ENCODE measurements around the gene AGMAT.

The AGMAT gene, protein sequence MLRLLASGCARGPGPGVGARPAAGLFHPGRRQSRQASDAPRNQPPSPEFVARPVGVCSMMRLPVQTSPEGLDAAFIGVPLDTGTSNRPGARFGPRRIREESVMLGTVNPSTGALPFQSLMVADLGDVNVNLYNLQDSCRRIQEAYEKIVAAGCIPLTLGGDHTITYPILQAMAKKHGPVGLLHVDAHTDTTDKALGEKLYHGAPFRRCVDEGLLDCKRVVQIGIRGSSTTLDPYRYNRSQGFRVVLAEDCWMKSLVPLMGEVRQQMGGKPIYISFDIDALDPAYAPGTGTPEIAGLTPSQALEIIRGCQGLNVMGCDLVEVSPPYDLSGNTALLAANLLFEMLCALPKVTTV

DNA sequence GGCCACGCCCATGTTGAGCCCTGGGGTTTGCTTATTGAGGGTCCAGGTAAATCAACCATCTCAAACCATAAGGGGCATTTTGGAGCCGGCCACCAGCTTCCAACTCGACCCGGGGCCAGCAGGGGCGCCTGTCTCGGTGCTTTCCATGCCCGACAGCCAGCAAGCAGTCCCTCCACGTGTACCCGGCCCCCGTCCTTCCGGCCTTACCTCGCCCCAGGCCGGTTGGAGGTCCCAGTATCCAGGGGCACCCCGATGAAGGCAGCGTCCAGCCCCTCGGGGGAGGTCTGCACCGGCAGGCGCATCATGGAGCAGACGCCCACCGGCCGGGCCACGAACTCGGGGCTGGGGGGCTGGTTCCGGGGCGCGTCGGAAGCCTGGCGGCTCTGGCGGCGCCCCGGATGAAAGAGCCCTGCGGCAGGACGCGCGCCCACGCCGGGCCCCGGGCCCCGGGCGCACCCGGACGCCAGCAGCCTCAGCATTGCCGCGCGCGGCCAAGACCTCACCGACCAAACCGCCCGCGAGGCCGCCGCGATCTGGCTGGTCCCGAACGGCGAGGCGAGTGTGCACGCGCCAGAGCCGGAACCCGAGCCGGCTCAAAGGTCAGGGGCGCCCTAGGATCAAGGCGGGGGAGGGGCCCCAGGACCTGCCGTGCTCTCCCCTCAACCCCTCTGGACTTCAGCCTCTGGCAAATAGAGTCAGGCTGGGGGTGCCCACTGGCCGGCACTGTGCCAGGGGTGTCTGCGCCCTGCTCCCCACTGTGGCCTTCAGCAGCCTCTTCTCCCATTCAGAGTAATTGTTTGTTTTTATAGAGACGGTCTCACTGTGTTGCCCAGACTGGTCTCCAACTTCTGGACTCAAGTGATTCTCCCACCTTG lies at the start of gene AGMAT:
AGMAT (minus strand) TSS at position 563 of the 875 bp plus-strand sequence; CDS start at position 479, 84 bp downstream.
- H3K4me3 ChIP-seq (ENCODE audit: low read depth, low read length), result peak within 1 kb of the TSS; percentile 45

- no peak overlapping the region for H3K4me3 ChIP-seq (ENCODE audit: low read depth, low read length)
Observed at GRCh38 chr1:15633756-15634420, 49.0 kb upstream of the AGMAT start.

DNA sequence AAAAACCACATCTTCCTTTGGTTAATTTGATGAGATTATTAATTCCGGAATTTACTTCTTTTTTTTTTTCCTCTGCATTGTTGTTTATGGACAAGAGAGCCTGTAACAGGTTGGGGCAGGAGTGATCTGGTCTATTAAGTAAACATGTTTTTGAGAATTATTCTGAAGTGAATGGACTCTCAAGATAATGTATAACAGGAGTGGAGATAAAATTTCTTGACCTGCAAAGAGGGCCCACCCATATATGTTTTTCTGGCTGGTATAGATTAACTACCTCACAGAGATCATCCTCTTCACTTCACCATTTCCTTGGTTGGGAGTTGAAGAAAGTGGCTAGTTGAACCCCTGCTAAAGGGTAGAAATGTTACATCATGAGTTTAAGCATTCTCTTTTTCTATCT lies 43.2 kb upstream of the AGMAT start:
- H3K4me3 ChIP-seq (ENCODE audit: low read depth, low read length), result no peak overlapping the region

DNA sequence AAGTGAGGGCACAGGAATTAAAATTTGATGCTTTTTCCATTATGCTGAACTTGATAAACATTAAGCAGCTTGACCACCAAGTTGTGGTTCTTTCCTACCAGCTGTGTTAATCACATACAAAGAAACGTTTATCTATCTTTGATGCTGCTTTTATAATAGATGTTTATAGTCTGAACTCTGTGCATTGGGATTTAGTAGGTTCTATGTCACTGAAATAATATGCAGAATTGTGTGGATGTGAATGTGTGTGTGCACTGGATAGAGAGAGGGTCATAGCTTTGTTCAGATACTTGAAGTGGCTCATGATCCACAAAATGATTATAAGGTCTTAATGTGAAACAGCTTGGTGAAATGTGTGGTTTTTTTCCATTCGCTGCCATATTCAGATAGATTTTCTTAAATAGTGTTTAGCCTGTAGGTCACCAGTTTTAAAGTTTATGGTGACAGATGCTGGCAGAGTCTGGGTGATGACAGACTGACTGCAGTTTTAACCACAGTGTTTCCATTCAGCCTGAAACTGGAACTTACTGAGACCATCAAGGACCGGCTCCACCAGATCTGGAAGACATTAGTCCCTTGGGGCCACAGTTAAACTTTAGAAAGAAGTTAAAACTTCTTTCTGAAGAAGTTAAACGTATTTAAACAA lies 42.6 kb upstream of the AGMAT start:
- no peak overlapping the region for H3K4me3 ChIP-seq (ENCODE audit: low read depth, low read length)

- H3K4me3 ChIP-seq (ENCODE audit: low read depth, low read length), result no peak overlapping the region
Observed at GRCh38 chr1:15626269-15626950, 41.6 kb upstream of the AGMAT start.

DNA sequence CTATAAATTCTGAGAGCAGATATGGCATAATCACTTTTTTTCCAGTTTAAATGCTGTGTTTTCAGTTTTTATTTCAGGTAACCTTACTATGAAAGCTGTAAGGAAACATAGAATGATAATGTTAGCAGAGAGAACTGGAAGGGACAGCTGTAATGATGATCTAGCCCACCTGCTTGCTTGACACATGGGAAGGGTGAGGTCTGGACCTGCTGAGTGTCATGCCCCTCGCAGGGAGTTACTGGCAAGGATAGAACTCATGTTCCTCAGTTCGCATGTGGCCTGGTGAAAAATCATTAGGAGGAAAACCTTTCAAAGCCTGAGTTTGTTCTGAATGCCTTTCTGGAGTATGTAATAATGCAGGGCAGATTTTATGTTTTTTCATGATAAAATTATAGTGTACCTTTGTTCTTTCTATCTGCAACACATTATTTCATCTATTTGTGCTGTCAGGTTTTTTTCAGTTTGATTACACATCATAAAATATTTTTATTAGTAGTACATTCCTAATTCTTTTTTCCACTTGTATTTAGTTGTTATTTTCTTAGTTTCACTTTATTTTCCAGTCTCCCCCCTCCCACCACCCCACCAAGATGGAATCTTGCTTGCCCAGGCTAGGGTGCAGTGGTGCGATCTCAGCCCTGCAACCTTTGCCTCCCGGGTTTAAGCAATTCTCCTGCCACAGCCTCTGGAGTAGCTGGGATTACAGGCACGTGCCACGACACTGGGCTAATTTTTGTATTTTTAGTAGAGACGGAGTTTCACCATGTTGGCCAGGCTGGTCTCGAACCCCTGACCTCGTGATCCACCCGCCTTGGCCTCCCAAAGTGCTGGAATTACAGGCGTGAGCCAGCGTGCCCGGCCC lies 40.4 kb upstream of the AGMAT start:
- H3K4me3 ChIP-seq (ENCODE audit: low read depth, low read length), result no peak overlapping the region

DNA sequence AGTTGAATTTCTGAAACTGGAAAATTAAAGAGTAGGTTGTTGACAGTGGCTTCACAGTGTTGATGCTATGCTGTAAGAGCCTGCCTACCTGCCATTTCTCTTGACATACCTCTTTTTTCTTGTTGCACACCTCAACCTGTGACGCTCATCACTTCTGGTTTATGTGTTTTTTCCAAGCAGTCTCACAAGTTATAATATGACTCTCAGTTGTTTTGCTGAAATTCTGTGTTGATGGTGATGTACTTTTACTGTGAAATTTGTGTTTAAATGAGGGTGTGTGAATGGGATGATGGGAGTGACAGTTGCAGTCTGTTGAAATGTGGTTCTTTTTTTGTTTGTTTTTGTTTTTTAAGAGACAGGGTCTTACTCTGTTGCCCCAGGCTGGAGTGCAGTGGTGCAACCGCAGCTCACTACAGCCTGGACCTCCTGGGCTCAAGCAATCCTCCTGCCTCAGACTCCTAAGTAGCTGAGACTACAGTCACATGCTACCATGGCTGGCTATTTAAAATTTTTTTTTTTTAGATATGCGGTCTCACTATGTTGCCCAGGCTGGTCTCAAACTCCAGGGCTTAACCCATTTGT lies 39.4 kb upstream of the AGMAT start:
- no peak overlapping the region for H3K4me3 ChIP-seq (ENCODE audit: low read depth, low read length)

DNA sequence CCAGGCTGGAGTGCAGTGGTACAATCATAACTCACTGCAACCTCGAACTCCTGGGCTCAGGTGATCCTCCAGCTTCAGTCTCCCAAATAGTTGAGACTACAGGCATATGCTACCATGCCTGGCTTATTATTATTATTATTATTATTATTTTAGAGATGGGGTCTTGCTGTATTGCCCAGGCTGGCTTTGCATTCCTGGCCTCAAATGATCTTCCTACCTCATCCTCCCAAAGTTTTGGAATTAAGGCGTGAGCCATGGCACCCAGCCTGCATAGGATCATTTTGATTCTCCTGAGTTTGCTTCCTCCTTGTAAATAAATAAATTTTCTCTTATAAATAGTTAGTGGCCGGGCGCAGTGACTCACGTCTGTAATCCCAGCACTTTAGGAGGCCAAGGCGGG lies 38.6 kb upstream of the AGMAT start:
- no peak overlapping the region for H3K4me3 ChIP-seq (ENCODE audit: low read depth, low read length)

- H3K4me3 ChIP-seq (ENCODE audit: low read depth, low read length), result no peak overlapping the region
Observed at GRCh38 chr1:15622712-15623373, 38.0 kb upstream of the AGMAT start.

- no peak overlapping the region for H3K4me3 ChIP-seq (ENCODE audit: low read depth, low read length)
Observed at GRCh38 chr1:15621975-15622374, 37.1 kb upstream of the AGMAT start.

- H3K4me3 ChIP-seq (ENCODE audit: low read depth, low read length), result no peak overlapping the region
Observed at GRCh38 chr1:15620902-15621682, 36.2 kb upstream of the AGMAT start.

DNA sequence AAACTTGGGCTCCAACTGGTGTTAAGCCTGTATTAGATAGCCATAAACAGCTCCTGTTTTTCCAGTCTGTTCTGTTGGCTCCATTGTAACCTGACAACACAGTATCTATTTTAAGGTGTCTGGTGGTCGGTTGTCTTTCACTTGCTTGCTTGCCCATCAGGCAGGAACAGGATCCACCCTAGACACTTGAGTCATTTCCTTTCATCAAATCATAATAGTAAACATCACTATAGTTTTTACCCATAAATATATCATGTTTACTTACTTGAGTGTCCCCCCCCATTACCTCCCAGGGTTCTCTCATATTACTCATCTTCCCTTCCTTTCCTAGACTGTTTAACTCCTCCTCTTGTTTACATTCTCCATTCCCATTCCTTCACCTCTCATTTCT lies 35.3 kb upstream of the AGMAT start:
- H3K4me3 ChIP-seq (ENCODE audit: low read depth, low read length), result no peak overlapping the region

GRCh38 chr1:15618655-15619525 lies 34.0 kb upstream of the AGMAT start:
- H3K4me3 ChIP-seq (ENCODE audit: low read depth, low read length), result peak overlapping the region; percentile 99

GRCh38 chr1:15618077-15618654 lies 33.3 kb upstream of the AGMAT start:
- peak overlapping the region; percentile 99 for H3K4me3 ChIP-seq (ENCODE audit: low read depth, low read length)

GRCh38 chr1:15617173-15618076 lies 32.6 kb upstream of the AGMAT start, which contains the start of gene DDI2:
Gene DDI2, plus strand, starts transcription at chr1:15617458. Its CDS starts 213 bp downstream, at chr1:15617671.
- peak within 1 kb of the TSS; percentile 99 for H3K4me3 ChIP-seq (ENCODE audit: low read depth, low read length)

All from iPS-11a (cell line).